WTC11 (cell line): Measurements from ENCODE around the gene MSI2. TPM values are rescaled to one million over a fixed set of nuclear protein-coding genes. Genes with fewer than 3 reads are reported as not detected.

ENCODE experiments used
- ATAC-seq: fragments of 200-7000 bp; cut with Tn5 transposase; 2 replicates; pipeline ENCODE4 v1.10.0; 2021; ENCODE audit warnings: mild to moderate bottlenecking, moderate library complexity
- CTCF ChIA-PET: fragments of 300-600 bp; sonication (Branson Sonifier 250); formaldehyde crosslinking; loops from one replicate; lab custom pipeline; 2021; ENCODE audit warnings: antibody characterized with exemption; lab: Charles Lee
- POLR2A ChIA-PET: fragments of 350-600 bp; sonication (Branson Sonifier 250); formaldehyde crosslinking; loops from one replicate; lab custom pipeline; 2021; ENCODE audit warnings: antibody characterized with exemption; lab: Charles Lee
- DNase-seq: peaks from one replicate; pipeline ENCODE4 v3.0.0; 2021; ENCODE audit warnings: low spot score
- H3K27ac Mint-ChIP-seq: 2 replicates; pipeline ENCODE4 v1.8.0; 2021; ENCODE audit warnings: mixed read lengths
- H3K27me3 Mint-ChIP-seq: 2 replicates; pipeline ENCODE4 v1.8.0; 2021; ENCODE audit warnings: low read depth, mild to moderate bottlenecking, moderate library complexity, mixed read lengths
- H3K36me3 Mint-ChIP-seq: 2 replicates; pipeline ENCODE4 v1.8.0; 2021; ENCODE audit warnings: mixed read lengths
- H3K4me1 Mint-ChIP-seq: 2 replicates; pipeline ENCODE4 v1.8.0; 2022; ENCODE audit warnings: mixed read lengths
- H3K4me3 Mint-ChIP-seq: 2 replicates; pipeline ENCODE4 v1.8.0; 2021; ENCODE audit warnings: mild to moderate bottlenecking, moderate library complexity, mixed read lengths
- H3K9me3 Mint-ChIP-seq: 2 replicates; pipeline ENCODE4 v1.8.0; 2021; ENCODE audit warnings: mixed read lengths
- CBFB ChIP-seq: sonication (generic); formaldehyde crosslinking; IDR thresholded peaks from 2 replicates; pipeline ENCODE4 v1.8.1; 2022; ENCODE audit warnings: mild to moderate bottlenecking, low read depth, missing genetic modification reagents
- FOXP1 ChIP-seq: sonication (generic); formaldehyde crosslinking; IDR thresholded peaks from 2 replicates; pipeline ENCODE4 v1.8.0; 2022; ENCODE audit warnings: missing genetic modification reagents, mild to moderate bottlenecking, moderate library complexity, borderline replicate concordance
- HMGA2 ChIP-seq: fragments of 250-450 bp; sonication (Bioruptor Pico); IDR thresholded peaks from 2 replicates; pipeline ENCODE4 v1.4.0; 2021; ENCODE audit warnings: mild to moderate bottlenecking, moderate library complexity
- IRF2 ChIP-seq: sonication (generic); formaldehyde crosslinking; IDR thresholded peaks from 2 replicates; pipeline ENCODE4 v1.8.0; 2022; ENCODE audit warnings: low read depth, missing genetic modification reagents, borderline replicate concordance
- KAT7 ChIP-seq: sonication (generic); formaldehyde crosslinking; IDR thresholded peaks from 2 replicates; pipeline ENCODE4 v1.8.1; 2023; ENCODE audit warnings: missing genetic modification reagents, mild to moderate bottlenecking, borderline replicate concordance
- MYBL2 ChIP-seq: sonication (generic); formaldehyde crosslinking; IDR thresholded peaks from 2 replicates; pipeline ENCODE4 v1.8.1; 2023; ENCODE audit warnings: mild to moderate bottlenecking, moderate library complexity, missing genetic modification reagents
- NFATC4 ChIP-seq: fragments of 250-450 bp; sonication (Bioruptor Pico); IDR thresholded peaks from 2 replicates; pipeline ENCODE4 v1.9.0; 2021; ENCODE audit warnings: mild to moderate bottlenecking
- NR1H2 ChIP-seq: sonication (generic); formaldehyde crosslinking; IDR thresholded peaks from 2 replicates; pipeline ENCODE4 v1.9.0; 2021; ENCODE audit warnings: mild to moderate bottlenecking, moderate library complexity, missing genetic modification reagents
- ZNF232 ChIP-seq: sonication (generic); formaldehyde crosslinking; IDR thresholded peaks from 2 replicates; pipeline ENCODE4 v1.8.0; 2022; ENCODE audit warnings: mild to moderate bottlenecking, missing genetic modification reagents
- ZNF396 ChIP-seq: fragments of 250-450 bp; sonication (Bioruptor Pico); IDR thresholded peaks from 2 replicates; pipeline ENCODE4 v1.8.0; 2021; ENCODE audit warnings: mild to moderate bottlenecking, moderate library complexity, borderline replicate concordance
- ZNF423 ChIP-seq: fragments of 250-450 bp; sonication (Bioruptor Pico); IDR thresholded peaks from 2 replicates; pipeline ENCODE4 v2.1.2; 2022; ENCODE audit warnings: mild to moderate bottlenecking, moderate library complexity
- total RNA-seq: library from RNA; stranded (reverse); gene quantifications from 3 replicates; pipeline ENCODE4 v1.2.3, GENCODE V29; 2021
- TF ChIP-seq, protein P1 (sequence below): sonication (generic); formaldehyde crosslinking; IDR thresholded peaks from 2 replicates; pipeline ENCODE4 v1.8.0; 2022; ENCODE audit warnings: mild to moderate bottlenecking, missing genetic modification reagents
- TF ChIP-seq, protein P2 (sequence below): fragments of 250-450 bp; sonication (Bioruptor Pico); conservative IDR thresholded peaks from 2 replicates; pipeline ENCODE4 v1.9.0; 2021; ENCODE audit warnings: mild to moderate bottlenecking
- TF ChIP-seq, protein P3 (sequence below): sonication (generic); formaldehyde crosslinking; IDR thresholded peaks from 2 replicates; pipeline ENCODE4 v1.8.0; 2022; ENCODE audit warnings: missing genetic modification reagents
- TF ChIP-seq, protein P4 (sequence below): sonication (generic); formaldehyde crosslinking; IDR thresholded peaks from 2 replicates; pipeline ENCODE4 v1.8.1; 2022; ENCODE audit warnings: missing genetic modification reagents, borderline replicate concordance
- TF ChIP-seq, protein P5 (sequence below): fragments of 250-450 bp; sonication (Bioruptor Pico); IDR thresholded peaks from 2 replicates; pipeline ENCODE4 v1.9.0; 2021; ENCODE audit warnings: mild to moderate bottlenecking, borderline replicate concordance
- TF ChIP-seq, protein P6 (sequence below): fragments of 250-450 bp; sonication (Bioruptor Pico); IDR thresholded peaks from 2 replicates; pipeline ENCODE4 v2.1.2; 2022; ENCODE audit warnings: mild to moderate bottlenecking, moderate library complexity

The MSI2 gene
- total RNA-seq, 1 experiment from 2014 or later, result 82.1 TPM

DNA sequence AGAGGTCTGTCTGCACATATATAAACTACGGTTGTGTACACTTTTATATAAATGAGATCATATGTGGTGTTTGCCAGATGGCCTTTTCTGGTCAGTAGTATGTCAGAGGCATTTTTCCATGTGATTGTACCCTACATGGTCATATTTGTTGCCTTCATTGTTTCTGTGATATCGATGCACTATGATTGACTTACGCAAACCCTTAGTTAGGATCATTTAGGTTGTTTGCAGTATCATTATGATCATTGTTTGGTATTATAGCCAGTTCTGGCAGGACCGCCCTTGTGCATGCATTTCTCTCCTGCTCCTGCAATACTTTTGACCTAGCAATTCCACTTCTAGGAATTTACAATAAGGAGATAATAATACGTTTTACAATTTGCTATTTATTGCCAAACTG, 169.1 kb downstream of the MSI2 start:
- ATAC-seq, result no peak
- POLR2A ChIA-PET, result no interaction called here
- DNase-seq, result no peak
- H3K36me3 Mint-ChIP-seq, result peaks cover 2% of the 10 kb centered on the region; the same call in 1 of the 2 replicates
- H3K4me3 Mint-ChIP-seq, result peak overlapping the region; percentile 1; the same call in 1 of the 2 replicates
- TF ChIP-seq FOXP1 (CRISPR knock-in tag) (no peak), ZNF232 (CRISPR knock-in tag) (no peak), ZNF423 (CRISPR knock-in tag) (no peak), CBFB (no peak), HMGA2 (CRISPR knock-in tag) (no peak)
- TF ChIP-seq, protein P1, sequence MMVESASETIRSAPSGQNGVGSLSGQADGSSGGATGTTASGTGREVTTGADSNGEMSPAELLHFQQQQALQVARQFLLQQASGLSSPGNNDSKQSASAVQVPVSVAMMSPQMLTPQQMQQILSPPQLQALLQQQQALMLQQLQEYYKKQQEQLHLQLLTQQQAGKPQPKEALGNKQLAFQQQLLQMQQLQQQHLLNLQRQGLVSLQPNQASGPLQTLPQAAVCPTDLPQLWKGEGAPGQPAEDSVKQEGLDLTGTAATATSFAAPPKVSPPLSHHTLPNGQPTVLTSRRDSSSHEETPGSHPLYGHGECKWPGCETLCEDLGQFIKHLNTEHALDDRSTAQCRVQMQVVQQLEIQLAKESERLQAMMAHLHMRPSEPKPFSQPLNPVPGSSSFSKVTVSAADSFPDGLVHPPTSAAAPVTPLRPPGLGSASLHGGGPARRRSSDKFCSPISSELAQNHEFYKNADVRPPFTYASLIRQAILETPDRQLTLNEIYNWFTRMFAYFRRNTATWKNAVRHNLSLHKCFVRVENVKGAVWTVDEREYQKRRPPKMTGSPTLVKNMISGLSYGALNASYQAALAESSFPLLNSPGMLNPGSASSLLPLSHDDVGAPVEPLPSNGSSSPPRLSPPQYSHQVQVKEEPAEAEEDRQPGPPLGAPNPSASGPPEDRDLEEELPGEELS (CRISPR knock-in tag), result no peak
- TF ChIP-seq, protein P2, sequence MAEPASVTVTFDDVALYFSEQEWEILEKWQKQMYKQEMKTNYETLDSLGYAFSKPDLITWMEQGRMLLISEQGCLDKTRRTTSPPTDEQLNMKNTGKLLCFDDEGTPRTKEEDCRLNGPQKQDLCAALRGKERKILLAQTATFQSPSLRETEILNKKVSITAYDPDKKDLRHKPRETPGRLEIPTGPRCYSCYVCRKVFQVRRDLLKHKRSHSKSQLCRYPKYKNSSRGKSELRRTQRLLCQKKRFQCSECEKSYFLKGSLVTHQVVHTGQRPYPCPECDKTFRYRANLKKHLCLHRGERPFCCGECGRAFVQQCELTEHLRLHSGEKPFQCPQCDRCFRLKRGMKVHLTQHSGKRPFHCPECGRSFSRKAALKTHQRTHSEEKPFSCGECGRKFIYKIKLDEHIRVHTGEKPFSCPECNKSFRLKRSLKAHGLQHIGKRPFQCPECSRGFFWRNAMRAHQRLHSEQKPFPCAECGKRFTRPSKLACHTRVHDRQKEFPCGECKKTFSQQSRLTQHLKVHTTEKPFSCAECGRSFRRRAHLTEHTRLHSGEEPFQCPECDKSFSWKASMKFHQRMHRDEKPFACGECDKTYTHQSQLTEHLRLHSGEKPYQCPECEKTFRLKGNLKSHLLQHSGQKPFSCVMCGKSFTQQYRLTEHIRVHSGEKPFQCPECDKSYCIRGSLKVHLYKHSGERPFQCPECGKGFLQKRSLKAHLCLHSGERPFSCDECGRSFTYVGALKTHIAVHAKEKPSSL, result no peak
- TF ChIP-seq, protein P3, sequence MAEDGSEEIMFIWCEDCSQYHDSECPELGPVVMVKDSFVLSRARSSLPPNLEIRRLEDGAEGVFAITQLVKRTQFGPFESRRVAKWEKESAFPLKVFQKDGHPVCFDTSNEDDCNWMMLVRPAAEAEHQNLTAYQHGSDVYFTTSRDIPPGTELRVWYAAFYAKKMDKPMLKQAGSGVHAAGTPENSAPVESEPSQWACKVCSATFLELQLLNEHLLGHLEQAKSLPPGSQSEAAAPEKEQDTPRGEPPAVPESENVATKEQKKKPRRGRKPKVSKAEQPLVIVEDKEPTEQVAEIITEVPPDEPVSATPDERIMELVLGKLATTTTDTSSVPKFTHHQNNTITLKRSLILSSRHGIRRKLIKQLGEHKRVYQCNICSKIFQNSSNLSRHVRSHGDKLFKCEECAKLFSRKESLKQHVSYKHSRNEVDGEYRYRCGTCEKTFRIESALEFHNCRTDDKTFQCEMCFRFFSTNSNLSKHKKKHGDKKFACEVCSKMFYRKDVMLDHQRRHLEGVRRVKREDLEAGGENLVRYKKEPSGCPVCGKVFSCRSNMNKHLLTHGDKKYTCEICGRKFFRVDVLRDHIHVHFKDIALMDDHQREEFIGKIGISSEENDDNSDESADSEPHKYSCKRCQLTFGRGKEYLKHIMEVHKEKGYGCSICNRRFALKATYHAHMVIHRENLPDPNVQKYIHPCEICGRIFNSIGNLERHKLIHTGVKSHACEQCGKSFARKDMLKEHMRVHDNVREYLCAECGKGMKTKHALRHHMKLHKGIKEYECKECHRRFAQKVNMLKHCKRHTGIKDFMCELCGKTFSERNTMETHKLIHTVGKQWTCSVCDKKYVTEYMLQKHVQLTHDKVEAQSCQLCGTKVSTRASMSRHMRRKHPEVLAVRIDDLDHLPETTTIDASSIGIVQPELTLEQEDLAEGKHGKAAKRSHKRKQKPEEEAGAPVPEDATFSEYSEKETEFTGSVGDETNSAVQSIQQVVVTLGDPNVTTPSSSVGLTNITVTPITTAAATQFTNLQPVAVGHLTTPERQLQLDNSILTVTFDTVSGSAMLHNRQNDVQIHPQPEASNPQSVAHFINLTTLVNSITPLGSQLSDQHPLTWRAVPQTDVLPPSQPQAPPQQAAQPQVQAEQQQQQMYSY (CRISPR knock-in tag), result no peak
- TF ChIP-seq, protein P4, sequence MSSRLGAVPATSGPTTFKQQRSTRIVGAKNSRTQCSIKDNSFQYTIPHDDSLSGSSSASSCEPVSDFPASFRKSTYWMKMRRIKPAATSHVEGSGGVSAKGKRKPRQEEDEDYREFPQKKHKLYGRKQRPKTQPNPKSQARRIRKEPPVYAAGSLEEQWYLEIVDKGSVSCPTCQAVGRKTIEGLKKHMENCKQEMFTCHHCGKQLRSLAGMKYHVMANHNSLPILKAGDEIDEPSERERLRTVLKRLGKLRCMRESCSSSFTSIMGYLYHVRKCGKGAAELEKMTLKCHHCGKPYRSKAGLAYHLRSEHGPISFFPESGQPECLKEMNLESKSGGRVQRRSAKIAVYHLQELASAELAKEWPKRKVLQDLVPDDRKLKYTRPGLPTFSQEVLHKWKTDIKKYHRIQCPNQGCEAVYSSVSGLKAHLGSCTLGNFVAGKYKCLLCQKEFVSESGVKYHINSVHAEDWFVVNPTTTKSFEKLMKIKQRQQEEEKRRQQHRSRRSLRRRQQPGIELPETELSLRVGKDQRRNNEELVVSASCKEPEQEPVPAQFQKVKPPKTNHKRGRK (CRISPR knock-in tag), result no peak
- peaks cover 8% of the 10 kb centered on the region for H3K9me3 Mint-ChIP-seq
- H3K27me3 Mint-ChIP-seq, result no peaks in the 10 kb centered on the region
- H3K4me1 Mint-ChIP-seq, result peaks cover 34% of the 10 kb centered on the region
- CTCF ChIA-PET, result interaction anchor here (1.3 to 2.6 kb wide), 2 partner anchors 15 to 182 kb away, joined by 6 to 8 read pairs; no protein-coding TSS in a partner anchor
- peak overlapping the region; percentile 24; the same call in 1 of the 2 replicates for H3K27ac Mint-ChIP-seq

DNA sequence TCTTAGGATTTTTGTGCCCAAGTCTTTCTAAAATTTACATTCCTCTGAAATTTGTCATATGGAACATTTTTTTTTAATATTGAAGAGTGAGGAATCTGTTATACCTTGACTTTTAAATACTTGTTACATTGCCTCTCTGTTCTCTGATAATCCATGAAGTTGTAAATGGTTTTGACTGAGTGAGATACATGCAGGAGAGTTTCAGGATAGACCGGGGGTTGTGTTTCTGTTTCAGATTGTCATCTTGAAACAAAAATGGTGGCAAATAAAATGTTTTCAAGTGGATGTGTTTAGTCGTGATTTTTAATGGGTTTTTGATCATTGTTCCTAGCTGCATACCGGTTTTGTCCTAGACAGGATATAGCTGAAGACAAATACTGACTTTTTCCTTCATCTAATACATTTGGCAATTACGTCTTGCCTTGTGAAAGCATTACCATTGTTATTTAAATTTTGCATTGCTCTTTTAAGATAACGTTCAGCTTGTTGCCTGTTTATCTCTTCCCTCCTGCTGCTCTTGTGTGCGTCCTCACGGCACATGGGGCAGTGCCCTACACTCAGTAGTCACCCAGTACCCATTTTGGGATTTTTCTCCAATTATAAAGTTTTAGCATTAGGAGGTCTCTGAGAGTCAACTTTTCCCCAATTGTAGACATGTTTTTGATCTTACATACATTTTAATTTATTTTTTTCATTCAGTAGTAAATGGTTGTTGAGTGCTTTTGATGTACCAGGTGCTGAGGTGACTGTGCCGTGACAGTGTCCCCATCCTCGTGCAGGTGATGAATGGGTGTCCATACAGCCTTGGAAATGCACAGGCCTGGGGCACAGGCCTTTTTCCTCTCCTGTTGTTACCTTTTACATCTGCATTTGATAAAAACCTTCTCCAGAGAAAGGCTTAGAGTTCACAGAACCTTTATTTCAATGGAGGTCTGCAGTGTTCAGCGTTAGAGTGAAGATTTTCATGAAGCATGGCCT, 169.9 kb downstream of the MSI2 start:
- Mint-ChIP-seq H3K27ac (peak overlapping the region; percentile 24), H3K4me3 (peak overlapping the region; percentile 1), H3K36me3 (peaks cover 2% of the 10 kb centered on the region; the same call in 1 of the 2 replicates), H3K27me3 (no peaks in the 10 kb centered on the region), H3K9me3 (peaks cover 8% of the 10 kb centered on the region), H3K4me1 (peaks cover 38% of the 10 kb centered on the region)
- CTCF ChIA-PET, result interaction anchor here (2.6 kb wide), 1 partner anchor 15 kb away, joined by 8 read pairs; no protein-coding TSS in a partner anchor
- no peak for DNase-seq
- no peak for ATAC-seq
- POLR2A ChIA-PET, result no interaction called here
- TF ChIP-seq KAT7 (CRISPR knock-in tag) (no peak), MYBL2 (CRISPR knock-in tag) (no peak), ZNF423 (CRISPR knock-in tag) (no peak), ZNF396 (CRISPR knock-in tag) (no peak), NR1H2 (CRISPR knock-in tag) (no peak), IRF2 (no peak), NFATC4 (no peak)
- TF ChIP-seq, protein P5, sequence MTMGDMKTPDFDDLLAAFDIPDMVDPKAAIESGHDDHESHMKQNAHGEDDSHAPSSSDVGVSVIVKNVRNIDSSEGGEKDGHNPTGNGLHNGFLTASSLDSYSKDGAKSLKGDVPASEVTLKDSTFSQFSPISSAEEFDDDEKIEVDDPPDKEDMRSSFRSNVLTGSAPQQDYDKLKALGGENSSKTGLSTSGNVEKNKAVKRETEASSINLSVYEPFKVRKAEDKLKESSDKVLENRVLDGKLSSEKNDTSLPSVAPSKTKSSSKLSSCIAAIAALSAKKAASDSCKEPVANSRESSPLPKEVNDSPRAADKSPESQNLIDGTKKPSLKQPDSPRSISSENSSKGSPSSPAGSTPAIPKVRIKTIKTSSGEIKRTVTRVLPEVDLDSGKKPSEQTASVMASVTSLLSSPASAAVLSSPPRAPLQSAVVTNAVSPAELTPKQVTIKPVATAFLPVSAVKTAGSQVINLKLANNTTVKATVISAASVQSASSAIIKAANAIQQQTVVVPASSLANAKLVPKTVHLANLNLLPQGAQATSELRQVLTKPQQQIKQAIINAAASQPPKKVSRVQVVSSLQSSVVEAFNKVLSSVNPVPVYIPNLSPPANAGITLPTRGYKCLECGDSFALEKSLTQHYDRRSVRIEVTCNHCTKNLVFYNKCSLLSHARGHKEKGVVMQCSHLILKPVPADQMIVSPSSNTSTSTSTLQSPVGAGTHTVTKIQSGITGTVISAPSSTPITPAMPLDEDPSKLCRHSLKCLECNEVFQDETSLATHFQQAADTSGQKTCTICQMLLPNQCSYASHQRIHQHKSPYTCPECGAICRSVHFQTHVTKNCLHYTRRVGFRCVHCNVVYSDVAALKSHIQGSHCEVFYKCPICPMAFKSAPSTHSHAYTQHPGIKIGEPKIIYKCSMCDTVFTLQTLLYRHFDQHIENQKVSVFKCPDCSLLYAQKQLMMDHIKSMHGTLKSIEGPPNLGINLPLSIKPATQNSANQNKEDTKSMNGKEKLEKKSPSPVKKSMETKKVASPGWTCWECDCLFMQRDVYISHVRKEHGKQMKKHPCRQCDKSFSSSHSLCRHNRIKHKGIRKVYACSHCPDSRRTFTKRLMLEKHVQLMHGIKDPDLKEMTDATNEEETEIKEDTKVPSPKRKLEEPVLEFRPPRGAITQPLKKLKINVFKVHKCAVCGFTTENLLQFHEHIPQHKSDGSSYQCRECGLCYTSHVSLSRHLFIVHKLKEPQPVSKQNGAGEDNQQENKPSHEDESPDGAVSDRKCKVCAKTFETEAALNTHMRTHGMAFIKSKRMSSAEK, result no peak
- TF ChIP-seq, protein P6, sequence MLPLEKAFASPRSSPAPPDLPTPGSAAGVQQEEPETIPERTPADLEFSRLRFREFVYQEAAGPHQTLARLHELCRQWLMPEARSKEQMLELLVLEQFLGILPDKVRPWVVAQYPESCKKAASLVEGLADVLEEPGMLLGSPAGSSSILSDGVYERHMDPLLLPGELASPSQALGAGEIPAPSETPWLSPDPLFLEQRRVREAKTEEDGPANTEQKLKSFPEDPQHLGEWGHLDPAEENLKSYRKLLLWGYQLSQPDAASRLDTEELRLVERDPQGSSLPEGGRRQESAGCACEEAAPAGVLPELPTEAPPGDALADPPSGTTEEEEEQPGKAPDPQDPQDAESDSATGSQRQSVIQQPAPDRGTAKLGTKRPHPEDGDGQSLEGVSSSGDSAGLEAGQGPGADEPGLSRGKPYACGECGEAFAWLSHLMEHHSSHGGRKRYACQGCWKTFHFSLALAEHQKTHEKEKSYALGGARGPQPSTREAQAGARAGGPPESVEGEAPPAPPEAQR (CRISPR knock-in tag), result no peak
